BLaER1 treated with 17β-estradiol and CSF1 and Interleukin-3, amounts not matched to agents 10 nM and 100 nM (cell line): ENCODE data around the gene BCL7B.

ENCODE experiments used
- H3K27ac ChIP-seq, 11 experiments: shearing (Covaris generic); formaldehyde crosslinking; 2 replicates each; pipeline ENCODE4 v1.8.1; 2022
- H3K27me3 ChIP-seq, 11 experiments: shearing (Covaris generic); formaldehyde crosslinking; 2 replicates each; pipeline ENCODE4 v1.8.1; 2022
- H3K36me3 ChIP-seq, 11 experiments: shearing (Covaris generic); formaldehyde crosslinking; 2 replicates each; pipeline ENCODE4 v1.8.1; 2022
- H3K4me1 ChIP-seq, 10 experiments: shearing (Covaris generic); formaldehyde crosslinking; 2 replicates each; pipeline ENCODE4 v1.8.1; 2022
- H3K4me2 ChIP-seq, 11 experiments: shearing (Covaris generic); formaldehyde crosslinking; 2 replicates each; pipeline ENCODE4 v1.8.1; 2022
- H3K4me3 ChIP-seq, 10 experiments: shearing (Covaris generic); formaldehyde crosslinking; 2 replicates each; pipeline ENCODE4 v1.8.1; 2022
- H3K9ac ChIP-seq, 11 experiments: shearing (Covaris generic); formaldehyde crosslinking; 2 replicates each; pipeline ENCODE4 v1.8.1; 2022
- H3K9me3 ChIP-seq, 11 experiments: shearing (Covaris generic); formaldehyde crosslinking; replicated peaks in 1 of 11; 2 replicates each; pipeline ENCODE4 v1.8.1; 2022
- H4K20me1 ChIP-seq, 11 experiments: shearing (Covaris generic); formaldehyde crosslinking; 2 replicates each; pipeline ENCODE4 v1.8.1; 2022
- Cebpa-rat ChIP-seq, 11 experiments: shearing (Covaris generic); IDR thresholded peaks; 2 replicates each; pipeline ENCODE4 v1.8.1; 2022

BCL7B gene

GRCh38 chr7:73557397-73558257 lies at the start of gene BCL7B:
Gene BCL7B, minus strand, starts transcription at chr7:73557690. Its CDS starts 112 bp downstream, at chr7:73557578.
- peaks cover 23 to 43% (median 41%) of the 10 kb centered on the region in 11 experiments; a peak in 21 of 22 replicates for H4K20me1 ChIP-seq
- H3K9ac ChIP-seq: peak within 1 kb of the TSS; percentile 97 to 100 (median 99)
- H3K4me3 ChIP-seq: peak within 1 kb of the TSS; percentile 78 to 95 (median 84)
- H3K27me3 ChIP-seq: no peaks in the 10 kb centered on the region
- no peak for TF ChIP-seq Cebpa-rat (IDR thresholded peaks at IDR 0.05)
- H3K4me1 ChIP-seq: peaks cover 25 to 53% (median 37%) of the 10 kb centered on the region in 10 experiments
- peak within 1 kb of the TSS; percentile 96 to 100 (median 99) for H3K27ac ChIP-seq
- peaks cover 0 to 7% (median 2%) of the 10 kb centered on the region in 11 experiments; a peak in 5 of 22 replicates for H3K9me3 ChIP-seq
- peaks cover 18 to 32% (median 30%) of the 10 kb centered on the region in 11 experiments for H3K36me3 ChIP-seq
- H3K4me2 ChIP-seq: peak within 1 kb of the TSS; percentile 88 to 99 (median 95)

GRCh38 chr7:73605601-73606220 lies 48.2 kb upstream of the BCL7B start:
- H3K27me3 ChIP-seq: peaks cover 8 to 24% (median 11%) of the 10 kb centered on the region in 11 experiments; a peak in 15 of 22 replicates
- no peak for TF ChIP-seq Cebpa-rat (IDR thresholded peaks at IDR 0.05)
- H3K9ac ChIP-seq: no peak overlapping the region
- no peaks in the 10 kb centered on the region for H3K36me3 ChIP-seq
- H4K20me1 ChIP-seq: peaks cover 0 to 5% (median 0%) of the 10 kb centered on the region in 11 experiments; a peak in 3 of 22 replicates
- no peak overlapping the region for H3K4me2 ChIP-seq
- H3K4me1 ChIP-seq: peaks cover 13 to 40% (median 30%) of the 10 kb centered on the region in 10 experiments; a peak in 18 of 20 replicates
- H3K9me3 ChIP-seq: no peaks in the 10 kb centered on the region
- no peak overlapping the region for H3K27ac ChIP-seq
- H3K4me3 ChIP-seq: no peak overlapping the region

DNA sequence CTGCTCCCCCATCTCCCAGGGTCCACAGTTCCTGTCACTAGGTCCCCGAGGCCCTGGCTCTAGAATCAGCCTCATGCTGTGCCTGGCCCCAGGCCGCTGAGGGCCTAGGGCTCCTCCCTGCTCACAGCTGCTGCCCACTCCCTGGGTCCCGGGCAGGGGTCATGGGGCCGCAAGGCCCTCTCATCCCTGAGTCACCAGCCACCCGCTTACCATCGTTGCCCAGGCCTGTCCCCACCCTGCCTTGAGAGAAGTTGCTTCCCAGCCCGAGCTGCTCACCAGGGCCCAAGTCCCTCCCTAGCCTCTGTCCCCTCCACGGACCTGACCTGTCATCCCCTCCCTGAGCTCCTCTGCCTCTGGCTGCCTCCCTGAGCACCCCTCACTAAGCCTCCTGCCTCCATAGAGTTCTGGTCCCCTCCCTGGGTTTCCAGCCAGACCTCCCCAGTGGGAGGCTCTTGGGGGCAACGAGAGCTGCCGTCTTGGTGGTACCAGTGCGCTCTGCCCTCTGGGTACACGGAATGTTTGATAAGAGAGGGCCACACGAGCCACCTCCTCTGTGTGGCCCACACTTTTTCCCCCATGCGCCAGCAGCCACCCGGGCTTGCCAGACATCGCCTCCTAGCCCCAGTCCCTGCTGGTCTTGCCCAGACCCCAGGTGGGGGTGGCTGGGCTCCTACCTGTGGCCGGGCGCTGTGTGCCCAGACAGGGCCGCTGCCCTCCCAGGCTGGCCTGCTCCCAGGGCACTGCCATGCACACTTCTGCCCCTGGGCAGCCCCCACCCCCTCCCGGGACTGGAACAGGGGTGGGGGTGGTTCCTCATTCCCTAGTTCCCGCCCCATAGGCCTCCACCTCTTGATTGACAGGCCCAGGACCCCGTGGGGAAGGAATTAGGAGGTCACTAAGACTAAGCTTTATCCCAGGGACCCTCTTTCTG lies 45.5 kb upstream of the BCL7B start:
- Histone ChIP-seq H3K9ac (no peak overlapping the region; a peak in 1 of 22 replicates), H3K9me3 (no peaks in the 10 kb centered on the region), H3K27me3 (peaks cover 8 to 24% (median 11%) of the 10 kb centered on the region in 11 experiments; a peak in 15 of 22 replicates), H3K4me3 (no peak overlapping the region), H3K4me1 (peaks cover 13 to 52% (median 30%) of the 10 kb centered on the region in 10 experiments; a peak in 18 of 20 replicates), H3K27ac (peak overlapping the region in 1 of 11 experiments; percentile 22; a peak in 1 of 22 replicates), H3K4me2 (peak overlapping the region in 9 of 11 experiments; percentile 27 to 82 (median 49); a peak in 13 of 22 replicates), H4K20me1 (no peaks in the 10 kb centered on the region; a peak in 2 of 22 replicates), H3K36me3 (no peaks in the 10 kb centered on the region)
- TF ChIP-seq Cebpa-rat (IDR thresholded peaks at IDR 0.05): no peak

- peaks cover 0 to 2% (median 0%) of the 10 kb centered on the region in 11 experiments; a peak in 4 of 22 replicates for H3K27me3 ChIP-seq
- no peak overlapping the region for H3K4me3 ChIP-seq
- H4K20me1 ChIP-seq: no peaks in the 10 kb centered on the region
- no peaks in the 10 kb centered on the region for H3K36me3 ChIP-seq
- no peak for TF ChIP-seq Cebpa-rat (IDR thresholded peaks at IDR 0.05)
- H3K4me1 ChIP-seq: peaks cover 13 to 42% (median 24%) of the 10 kb centered on the region in 10 experiments; a peak in 18 of 20 replicates
- H3K4me2 ChIP-seq: peak overlapping the region in 3 of 11 experiments; percentile 19 to 47 (median 44); a peak in 3 of 22 replicates
- no peak overlapping the region for H3K9ac ChIP-seq
- no peak overlapping the region for H3K27ac ChIP-seq
- no peaks in the 10 kb centered on the region for H3K9me3 ChIP-seq
Observed at GRCh38 chr7:73599916-73600315, 42.4 kb upstream of the BCL7B start.

DNA sequence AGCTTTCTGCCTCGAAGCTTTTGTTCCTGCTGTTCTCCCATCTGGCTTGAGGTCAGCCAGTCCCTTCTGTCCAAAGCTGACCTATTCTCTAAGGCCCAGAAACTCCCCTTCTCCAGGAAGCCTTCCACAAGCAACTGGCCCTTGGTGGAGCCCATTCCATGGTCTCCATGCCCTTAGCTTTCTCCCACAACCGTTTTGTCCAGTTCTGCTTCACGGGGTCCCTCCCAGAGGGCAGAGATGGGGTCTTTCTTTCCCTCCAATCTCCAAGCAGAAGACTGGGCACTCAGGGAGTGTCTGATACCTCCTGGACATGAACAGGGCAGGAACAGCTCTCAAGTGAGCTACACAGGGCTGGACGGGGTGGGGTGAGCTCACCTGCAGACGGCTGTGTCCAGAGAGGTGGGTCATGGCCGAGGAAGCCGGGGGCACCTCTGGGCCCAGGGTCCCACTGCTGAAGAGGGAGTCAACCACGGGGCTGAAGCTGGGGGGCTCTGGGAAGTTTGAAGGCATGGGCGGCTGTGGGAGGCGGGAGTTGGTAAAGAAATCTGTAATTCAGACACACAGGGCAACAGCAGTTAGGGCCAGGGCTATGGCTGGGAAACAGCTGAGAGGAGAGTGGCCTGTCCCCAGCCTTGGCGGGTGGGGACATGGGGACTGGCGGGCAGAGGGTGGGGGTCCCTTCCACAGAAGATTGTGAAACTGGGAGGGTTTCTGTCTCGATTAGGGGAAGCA lies 41.8 kb upstream of the BCL7B start:
- Histone ChIP-seq H3K4me3 (no peak overlapping the region), H3K9ac (no peak overlapping the region), H3K27me3 (no peaks in the 10 kb centered on the region; a peak in 1 of 22 replicates), H3K4me1 (peaks cover 13 to 45% (median 24%) of the 10 kb centered on the region in 10 experiments; a peak in 18 of 20 replicates), H4K20me1 (no peaks in the 10 kb centered on the region), H3K27ac (no peak overlapping the region), H3K36me3 (no peaks in the 10 kb centered on the region), H3K4me2 (peak overlapping the region in 3 of 11 experiments; percentile 19 to 47 (median 44); a peak in 3 of 22 replicates), H3K9me3 (no peaks in the 10 kb centered on the region)
- no peak for TF ChIP-seq Cebpa-rat (IDR thresholded peaks at IDR 0.05)

- Histone ChIP-seq H3K4me1 (peaks cover 13 to 49% (median 23%) of the 10 kb centered on the region in 10 experiments; a peak in 18 of 20 replicates), H3K9me3 (no peaks in the 10 kb centered on the region), H3K27ac (no peak overlapping the region), H3K4me3 (no peak overlapping the region), H3K36me3 (no peaks in the 10 kb centered on the region), H3K27me3 (no peaks in the 10 kb centered on the region; a peak in 1 of 22 replicates), H4K20me1 (no peaks in the 10 kb centered on the region), H3K4me2 (no peak overlapping the region), H3K9ac (no peak overlapping the region)
- TF ChIP-seq Cebpa-rat (IDR thresholded peaks at IDR 0.05): no peak
Observed at GRCh38 chr7:73597978-73598782, 40.7 kb upstream of the BCL7B start.
